GM21825 (cell line): ENCODE measurements around the gene DUXA.

Experiments
- ATAC-seq: cut with Tn5 transposase; IDR thresholded peaks from one replicate; pipeline ENCODE4 v1.9.1; 2021; ENCODE audit warnings: mild to moderate bottlenecking, moderate library complexity; ENCODE audit not compliant: unreplicated experiment

DUXA gene

DNA sequence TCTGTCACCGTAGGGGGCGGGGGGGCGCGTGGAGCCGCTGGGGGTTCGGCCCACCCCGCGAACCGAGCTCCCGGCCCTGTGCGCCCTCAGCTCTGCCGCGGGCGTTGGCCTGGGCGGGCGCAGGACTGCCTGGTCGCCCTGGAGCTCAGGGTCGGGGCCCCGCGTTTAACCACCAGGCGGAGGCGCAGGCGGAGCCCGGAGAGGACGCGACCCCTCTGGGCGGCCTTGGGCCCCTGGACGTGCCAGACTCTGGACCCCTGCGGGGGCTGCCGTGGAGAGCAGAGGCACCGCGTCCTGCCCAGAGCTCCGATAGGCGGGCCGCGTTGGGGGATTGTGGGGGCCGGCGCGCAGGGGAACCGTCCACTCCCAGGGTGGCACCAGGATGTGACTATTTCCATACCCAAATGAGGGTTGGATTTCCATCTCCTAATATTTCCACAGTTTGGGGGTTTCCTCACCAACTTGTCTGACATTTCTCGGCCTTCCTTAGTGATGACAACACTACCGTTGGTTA is 60.5 kb downstream of the DUXA start:
- no peak for ATAC-seq

GRCh38 chr19:57105976-57106721 is 61.1 kb downstream of the DUXA start:
- ATAC-seq, result no peak
